Activated CD8-positive, alpha-beta memory T cell treated with anti-CD3 and anti-CD28 coated beads for 24 hours (primary cell): ENCODE data around the gene COA8.
A peak's percentile ranks its signal among the peaks of the same experiment; 100 is the strongest.
"Not testable (repeated sequence)": the region's sequence is repeated elsewhere in the genome, so short reads cannot be mapped to it uniquely, and the experiment has no call there.

ENCODE experiments used
- DNase-seq: peaks from one replicate; pipeline ENCODE4 v3.0.0-alpha.2; 2020

The COA8 gene, protein sequence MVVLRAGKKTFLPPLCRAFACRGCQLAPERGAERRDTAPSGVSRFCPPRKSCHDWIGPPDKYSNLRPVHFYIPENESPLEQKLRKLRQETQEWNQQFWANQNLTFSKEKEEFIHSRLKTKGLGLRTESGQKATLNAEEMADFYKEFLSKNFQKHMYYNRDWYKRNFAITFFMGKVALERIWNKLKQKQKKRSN

DNA sequence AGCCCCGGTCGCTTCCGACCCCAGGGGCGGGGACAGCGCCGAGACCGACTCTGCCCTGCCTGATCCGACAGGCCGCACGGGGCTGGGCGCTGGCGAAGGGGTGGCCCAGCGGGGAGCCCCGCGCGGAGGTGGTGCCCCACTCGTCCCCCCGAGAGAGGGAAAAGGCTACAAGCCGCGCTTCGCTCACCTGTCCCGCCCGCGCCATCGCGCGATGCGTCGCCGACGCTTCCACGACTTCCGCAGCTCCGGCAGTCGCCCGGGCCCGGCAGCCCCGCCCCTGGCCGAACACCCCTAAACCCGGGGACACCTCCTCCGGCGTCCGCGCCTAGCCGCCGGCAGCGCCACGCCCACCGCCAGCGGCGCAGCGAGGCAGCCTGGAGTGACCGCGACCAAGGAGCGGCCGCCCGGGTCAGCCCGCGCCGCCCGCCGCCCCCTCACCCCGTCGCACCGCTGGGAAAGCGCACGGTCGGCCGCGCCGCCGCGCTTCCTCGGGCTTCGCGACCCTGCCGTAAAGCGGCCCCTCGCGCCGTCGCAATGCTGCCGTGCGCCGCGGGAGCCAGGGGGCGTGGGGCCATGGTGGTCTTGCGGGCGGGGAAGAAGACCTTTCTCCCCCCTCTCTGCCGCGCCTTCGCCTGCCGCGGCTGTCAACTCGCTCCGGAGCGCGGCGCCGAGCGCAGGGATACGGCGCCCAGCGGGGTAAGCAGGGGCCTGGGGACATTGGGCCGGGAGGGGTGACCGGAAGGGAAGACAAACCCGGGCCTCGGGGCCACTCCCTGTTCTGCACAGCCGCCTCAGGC, at the start of gene COA8, which contains the start of gene BAG5:
TSS of gene COA8 (plus strand) at position 532 of the 797 bp plus-strand sequence. CDS start at position 574, 42 bp downstream.
TSS of gene BAG5 (minus strand) at position 229 of the 797 bp plus-strand sequence. CDS start 1,493 bp downstream, outside the sequence.
- DNase-seq = peak; percentile 95

DNA sequence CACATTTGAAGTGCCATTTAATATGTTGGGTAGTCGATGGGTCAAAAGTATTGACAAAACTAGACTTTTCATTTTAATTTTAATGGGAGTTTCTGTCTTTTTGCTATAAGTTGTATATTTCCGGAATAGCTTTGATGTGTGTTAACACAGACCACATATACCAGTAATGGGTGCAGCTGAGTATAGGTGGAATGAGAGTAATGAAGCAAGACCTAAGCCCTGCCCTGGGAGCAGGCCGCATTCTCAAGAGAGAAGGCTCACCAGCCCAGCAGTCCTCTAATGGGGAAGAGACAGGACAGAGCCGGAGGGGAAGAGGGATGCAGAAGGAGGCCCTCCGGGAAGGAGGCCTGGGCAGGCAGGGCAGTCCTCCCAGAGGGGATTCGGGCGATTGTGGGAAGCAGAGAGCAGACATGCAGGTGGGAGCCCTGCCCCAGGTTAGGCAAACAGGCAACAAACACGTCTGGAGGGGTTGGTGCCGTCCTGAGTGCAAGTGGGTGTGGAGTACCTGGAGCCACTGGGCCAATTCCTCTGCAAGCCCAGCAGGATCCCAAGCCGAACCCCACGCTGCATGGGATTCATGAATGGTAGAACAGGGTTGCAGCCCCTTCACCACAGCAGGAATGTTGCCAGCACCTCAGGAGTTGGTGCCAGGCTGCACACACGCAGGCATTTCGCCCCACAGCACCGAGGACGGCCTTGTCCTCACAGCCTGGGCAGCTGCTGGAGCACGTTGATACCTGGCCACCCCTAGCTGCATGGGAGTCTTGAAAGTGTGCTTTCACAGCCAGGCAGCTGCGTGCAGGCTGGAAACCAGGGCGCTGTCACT, 48.0 kb upstream of the COA8 start:
- no peak for DNase-seq

DNA sequence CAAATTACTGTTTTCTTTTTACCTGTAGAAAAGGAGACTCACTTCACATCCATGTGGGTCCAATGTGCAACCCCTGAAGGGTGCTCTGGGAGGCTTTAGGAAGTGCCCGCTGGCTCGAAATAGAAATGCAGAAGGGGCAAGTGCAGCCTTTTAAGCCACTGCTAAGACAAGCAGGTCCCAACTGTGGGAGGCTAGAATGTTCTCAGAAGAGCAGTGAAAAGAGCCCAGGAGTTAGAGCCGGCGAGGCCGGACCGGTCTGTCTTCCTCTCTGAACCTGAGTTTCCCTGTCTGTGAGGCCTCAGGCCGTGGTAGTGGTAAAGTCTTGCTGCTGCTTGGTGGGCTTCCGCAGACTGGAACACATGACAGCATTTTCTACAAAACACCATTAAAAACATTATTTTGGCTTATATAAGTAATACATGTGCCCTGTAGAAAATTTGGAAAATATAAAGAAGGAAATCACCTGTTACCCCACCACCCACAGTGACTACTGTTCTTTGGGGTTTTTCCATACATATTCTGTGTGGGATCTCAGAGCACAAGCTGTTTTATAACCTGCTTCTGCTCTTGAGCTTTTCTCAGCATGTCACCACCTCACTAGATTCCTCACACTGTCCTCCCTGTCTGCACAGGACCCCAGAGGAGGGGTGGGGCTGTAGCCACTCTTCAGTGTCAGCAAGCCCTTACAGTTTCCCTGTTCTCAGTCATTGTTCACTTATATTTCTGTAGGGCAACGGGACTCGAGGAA, 46.2 kb upstream of the COA8 start:
- no peak for DNase-seq

DNA sequence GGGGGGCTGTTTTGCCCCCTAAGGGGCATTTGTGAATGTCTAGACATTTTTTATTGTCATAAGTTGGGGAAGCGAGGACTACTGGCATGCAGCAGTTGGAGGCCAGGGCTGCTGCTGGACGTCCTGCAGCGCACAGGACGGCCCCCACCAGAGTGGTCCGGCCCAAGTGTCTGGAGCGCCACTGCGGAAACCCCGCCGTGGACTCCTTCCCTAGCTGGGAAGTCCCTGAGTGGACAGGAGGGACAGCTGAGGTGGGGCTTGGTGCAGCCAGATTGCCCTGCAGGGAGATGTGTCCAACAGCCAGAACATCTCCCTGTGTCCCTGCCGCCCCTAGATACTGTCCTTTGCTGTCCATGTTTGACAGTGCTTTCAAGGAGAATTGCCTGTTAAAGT, 45.6 kb upstream of the COA8 start:
- no peak for DNase-seq

DNA sequence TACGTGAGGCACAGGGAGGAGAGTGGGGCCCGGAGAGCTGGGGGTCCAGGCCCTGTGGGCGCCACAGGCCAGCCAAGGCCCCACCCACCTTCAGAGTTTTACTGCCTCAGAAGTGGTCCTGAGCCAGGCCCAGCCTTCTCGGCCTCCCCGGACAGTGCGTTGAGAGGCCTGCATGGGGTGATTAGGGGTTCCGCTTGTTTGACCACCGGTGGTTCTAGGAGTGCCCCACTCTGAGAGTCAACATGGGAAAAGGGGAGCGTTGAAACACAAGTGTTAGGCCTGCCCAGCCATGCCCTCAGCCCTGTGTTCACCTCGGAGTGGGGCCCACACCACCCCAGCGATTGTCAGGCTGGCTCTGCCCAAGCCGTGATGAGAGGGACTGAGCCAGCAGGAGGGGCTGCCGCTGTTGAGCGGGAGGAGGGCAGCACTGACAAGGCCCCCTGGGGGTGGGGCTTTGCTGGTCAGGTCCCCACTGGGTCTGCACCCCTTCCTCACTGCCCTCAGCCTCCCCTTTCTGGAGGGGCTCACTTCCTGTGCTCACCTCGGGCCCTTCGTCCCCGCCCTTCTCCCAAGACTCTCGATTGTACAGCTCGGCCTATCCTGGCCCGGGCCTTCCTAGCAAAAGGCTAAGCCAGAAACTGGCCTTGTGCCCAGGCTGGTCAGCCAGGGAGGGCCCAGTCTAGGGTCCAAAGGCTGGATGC, 44.9 kb upstream of the COA8 start:
- no peak for DNase-seq

DNA sequence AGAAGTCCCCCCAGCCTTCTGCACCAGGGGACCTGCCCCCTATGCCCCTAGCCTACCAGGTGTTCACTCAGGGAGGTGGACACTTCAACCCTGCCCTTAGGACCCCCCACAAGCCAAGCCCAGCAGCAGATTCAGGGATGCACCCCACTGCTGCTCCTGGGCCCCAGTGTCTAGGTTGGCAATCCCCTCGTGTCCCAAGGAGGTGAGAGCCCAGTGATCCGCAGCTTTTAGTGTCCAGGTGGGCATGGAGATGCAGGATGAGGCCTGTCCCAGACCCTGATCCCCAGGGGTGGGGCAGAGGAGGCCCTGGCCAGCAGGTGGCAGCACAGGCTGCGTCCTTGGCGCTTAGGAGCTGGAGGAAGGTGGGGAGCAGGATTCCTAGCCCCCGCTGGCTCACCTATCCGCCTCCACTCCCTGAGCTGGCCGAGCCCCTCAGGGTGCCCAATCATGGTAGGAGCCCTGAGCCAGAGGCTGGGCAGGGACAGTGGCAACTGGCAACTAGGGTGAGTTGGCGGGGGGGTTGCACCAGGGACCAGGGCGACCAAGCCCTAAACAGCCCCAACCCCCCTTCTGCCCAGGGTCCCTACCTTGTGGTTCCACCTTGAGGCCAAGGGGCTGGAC, 44.2 kb upstream of the COA8 start:
- DNase-seq = peak; percentile 87

DNA sequence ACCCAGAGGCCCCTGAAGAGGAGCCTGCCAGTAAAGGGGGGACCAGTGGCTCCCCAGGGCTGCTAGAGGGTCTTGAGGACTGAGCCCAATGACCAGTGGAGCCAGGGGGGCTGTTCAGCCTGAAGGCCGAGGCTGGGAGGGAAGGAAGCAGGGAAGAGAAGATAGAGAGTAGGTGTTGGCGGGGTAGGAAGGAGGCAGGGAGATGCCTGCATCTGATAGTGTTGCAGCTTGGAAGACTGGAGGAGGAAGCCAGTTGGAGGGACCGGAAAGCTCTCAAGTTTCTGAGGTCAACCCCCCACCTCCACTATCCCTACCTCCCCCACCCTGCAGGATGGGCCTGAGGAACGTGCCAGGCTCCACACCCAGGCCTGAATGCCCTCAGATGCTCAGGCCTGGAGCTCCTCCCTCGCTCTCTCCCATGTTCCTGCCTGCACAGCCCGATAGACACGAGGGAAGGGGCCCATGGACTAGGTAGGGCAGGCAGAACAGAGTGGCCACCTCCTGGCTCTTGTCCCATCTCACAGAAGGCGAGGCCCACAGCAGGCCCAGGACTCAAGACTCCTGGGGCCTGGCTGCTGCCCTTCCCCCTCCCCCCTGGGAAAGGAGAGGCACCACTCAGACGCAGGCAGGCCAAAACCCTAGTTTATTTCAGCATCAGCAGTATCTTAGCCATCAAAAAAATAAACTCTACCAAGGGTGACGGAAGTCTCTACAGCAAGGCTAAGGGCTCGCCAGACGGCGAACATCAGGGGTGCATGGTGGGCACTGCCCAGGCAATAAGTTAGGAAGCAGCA, 43.5 kb upstream of the COA8 start:
- DNase-seq = no peak

DNA sequence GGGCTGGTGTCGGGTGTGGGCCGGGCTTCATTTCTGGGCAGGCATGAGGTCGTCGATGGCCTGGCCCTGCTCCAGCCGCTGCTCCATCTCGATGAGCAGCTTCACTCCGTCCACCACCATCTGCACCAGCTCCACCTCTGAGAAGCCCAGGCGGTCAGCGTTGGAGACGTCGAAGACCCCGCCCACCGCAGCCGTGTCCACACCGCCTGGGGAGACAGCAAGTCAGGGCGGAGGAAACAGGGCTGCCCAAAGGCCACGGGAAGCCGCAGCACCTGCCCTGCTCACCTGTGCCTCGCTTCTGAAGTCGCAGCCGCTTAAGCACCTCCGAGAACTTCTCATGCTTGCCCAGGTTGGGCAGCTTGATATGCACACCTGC, 42.9 kb upstream of the COA8 start:
- DNase-seq = no peak

DNA sequence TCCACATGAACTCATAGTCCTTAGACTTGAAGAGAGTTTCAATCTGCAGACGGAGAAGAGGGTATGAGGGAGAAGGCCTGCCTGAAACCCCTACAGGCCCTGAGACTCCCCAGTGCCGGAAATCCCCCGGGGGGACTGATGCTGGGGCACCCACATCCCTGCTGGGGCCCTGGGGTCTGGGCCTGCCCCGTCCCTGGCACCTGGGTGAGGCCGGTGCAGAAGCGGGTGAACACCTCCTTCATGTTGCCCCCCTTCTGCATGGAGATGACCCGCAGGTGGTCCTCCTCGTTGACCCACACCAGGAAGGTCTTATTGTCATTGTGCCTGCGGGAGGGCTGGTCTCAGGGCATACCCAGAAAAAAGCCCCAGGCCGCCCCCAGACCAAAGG, 42.5 kb upstream of the COA8 start:
- no peak for DNase-seq

DNA sequence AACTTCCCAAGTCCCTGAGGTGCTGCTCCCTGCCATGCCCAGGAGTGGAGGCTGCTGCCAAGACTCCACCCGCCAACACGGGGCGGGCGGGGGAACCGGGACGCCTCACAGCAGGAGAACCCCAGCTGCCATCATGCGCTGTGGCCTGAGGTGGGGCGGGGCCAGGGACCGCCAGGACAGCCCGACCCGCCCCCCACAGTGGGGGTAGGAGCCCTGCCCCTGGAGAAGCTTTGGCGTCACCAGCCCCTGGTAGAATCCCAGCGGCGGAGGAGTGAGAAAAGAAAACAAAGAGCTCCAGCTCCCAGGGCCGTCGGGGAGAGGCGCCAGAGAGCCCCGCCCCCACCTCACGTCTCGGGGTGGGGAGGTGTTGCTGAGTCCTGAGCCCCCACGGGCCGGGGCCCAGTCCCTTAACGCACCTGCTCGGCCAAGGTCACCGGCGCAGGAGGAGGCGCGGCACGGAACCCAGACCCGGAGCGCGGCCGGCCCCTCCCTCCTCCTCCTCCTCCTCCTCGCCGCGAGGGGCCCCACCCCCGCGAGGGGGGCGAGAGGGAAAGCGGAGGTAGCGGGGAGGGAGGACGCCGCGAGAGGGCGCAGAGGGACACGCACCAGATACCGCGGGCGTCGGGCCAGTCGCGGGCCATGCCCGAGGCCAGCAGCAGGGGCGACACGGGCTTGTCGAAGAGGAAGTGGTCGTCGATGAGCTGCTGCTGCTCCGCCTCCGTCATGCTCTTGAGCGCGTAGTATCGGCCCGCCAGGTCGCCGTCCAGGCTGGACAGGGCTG, 41.9 kb upstream of the COA8 start:
- DNase-seq = peak; percentile 80

DNA sequence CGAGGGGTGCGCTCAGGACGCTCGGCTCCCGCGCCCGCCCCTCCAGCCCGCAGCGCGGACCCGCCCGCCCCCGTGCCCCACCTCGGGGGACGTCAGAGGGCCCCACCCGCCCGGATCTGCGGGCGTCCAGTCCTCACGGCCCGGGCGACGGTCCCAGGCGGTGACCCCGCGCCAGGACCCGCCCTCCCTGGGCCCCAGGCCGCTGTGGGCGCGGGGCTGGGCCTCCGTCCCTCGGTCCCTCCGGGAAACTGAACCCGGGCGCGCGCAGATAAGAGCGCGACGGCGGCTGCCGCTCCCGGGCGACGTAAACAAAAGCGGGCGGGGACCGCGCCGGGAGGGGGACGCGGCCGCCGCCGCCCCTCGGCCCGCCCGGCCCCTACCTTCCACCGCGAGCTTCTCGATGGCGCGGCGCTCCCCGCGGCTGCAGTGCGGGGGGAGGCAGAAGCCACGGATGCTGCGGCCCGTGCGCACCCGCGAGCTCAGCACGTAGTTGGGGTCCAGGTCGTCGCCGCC, 41.3 kb upstream of the COA8 start:
- DNase-seq = no peak

DNA sequence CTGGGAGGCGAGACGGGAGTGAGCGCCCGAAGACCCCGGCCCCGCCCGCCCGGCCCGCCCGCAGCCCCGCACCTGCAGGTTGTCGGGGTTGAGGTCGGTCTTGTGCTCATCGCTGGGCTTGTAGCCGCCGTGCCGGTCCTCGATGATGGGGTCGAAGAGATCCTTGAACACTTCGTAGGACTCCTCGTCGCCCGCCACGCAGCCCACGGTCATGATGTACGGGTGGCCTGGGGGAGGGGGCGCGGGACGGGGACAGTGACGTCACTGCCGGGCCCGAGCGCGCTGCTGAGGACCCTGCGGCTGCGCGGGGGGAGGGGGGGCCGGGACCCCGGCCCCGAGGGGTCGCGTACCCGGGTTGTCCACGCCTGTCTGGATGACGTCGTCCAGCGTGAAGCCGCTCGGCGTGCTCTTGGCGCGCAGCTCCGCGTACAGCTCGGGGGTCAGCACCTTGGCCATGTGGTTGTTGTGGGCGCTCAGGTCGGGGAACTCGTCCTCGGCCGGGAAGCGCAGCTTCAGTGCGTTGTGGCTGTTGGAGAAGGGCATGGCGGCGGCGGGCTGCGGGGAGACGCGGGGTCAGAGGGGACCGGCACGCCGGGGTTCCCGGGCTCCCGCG, 40.7 kb upstream of the COA8 start:
- peak; percentile 64 for DNase-seq

DNA sequence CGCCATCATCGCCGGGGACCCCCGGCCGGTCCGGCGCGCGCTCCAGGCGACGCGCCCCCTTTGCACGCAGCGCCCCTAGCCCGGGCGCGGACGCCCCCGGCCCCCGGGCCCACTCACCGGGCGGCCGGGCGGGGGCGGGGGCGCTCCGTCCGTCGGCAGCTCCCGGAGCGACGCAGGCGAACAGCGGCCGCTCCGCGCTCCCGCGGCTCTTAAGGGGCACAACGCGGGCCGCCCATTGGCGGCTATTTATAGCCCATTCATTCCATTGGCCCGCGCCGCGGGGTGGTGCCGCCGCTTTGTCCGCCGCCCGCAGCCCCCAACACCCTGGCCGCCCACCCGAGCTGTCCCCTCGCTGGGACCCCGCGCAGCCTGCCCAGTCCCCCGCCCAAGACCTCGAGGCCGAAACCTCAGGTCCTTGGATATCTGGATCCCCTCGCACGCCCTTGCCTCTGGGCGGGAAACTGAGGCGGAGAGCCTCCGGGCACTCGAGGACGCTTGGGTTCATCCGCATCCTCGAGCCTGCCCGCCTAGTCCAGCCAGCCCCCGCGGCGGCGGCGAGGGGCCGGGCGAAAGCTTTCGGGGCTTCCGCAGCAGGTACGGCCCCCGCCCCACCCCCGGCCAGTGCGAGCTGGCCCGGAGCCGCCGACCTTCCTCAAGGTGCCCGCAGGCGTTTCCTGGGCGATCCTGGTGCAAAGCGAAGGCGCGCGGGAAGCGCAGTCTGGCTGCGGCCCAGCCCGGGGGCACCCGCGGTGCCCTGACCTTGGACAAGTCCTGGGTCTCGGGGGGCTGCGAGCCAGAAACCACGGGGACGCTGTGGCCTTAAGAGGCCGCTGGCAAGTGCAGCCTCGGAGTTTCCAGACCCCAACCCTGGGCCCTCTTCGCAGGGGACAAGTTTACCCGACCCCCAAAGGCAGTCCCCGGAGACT, 39.8 kb upstream of the COA8 start, which contains the start of gene CKB:
TSS of gene CKB (minus strand) at position 182 of the 926 bp plus-strand sequence. CDS start 337 bp downstream, outside the sequence.
- DNase-seq = peak; percentile 61

DNA sequence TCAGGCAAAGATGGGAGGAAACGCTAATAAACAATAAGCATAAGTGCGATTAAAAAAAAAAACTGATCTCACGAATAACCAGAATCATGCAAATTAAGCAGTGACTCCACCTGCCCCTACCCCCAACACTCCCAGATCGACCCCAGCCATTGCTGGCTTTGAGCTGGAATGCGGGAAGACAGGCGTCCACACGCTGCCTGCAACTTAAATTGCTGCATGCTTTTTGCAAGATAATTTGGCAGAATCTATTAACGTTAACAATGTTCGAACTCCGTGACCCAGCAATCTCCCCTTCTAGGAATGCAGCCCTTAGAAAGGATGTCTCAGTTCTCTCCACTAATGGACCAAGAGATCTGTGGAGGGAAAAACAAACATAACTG, 39.2 kb upstream of the COA8 start:
- no peak for DNase-seq

DNA sequence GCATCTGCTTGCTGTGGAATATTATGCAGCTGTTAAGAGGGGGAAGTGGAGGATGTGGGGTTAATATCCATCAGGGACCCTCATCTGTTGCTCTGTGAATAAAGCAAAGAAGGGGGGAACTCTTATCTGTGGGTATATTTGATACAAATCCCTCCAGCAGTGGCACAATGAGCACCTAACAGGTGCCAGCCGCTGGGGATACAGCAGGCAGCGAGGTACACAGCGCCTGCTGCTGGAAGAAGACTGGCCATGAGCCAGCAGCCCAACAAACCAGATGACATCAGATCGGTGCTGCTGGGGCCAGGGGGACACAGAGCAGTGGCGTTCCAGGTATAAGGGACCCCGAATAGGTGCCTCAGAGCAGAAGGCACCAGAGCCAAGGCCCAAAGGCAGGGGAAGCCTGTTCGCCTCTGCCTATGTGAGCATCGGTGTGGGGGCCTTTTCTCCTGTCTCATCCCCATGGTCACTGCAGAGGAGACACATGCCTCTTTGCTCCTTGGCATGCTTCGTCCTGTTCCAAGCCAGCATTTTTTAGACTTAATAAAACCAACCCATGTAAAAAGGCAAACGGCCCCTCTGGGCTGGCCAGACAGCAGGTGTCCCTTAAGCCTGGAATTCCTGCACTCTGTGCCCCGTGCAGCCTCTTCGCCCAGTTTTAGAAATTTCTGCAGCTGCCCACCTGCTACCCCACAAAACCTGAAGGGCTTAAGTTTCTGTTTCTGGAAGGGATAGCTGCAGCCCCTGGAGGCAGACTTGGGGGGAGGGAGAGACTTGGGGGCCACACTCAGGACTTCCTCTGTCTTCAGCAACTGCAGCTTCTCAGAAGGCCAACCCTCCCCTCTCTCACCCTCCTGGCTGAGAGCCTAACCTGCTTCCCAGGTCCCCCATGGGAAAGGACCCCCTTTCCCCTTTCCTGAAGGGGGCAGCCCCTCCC, 38.5 kb upstream of the COA8 start:
- DNase-seq = no peak

DNA sequence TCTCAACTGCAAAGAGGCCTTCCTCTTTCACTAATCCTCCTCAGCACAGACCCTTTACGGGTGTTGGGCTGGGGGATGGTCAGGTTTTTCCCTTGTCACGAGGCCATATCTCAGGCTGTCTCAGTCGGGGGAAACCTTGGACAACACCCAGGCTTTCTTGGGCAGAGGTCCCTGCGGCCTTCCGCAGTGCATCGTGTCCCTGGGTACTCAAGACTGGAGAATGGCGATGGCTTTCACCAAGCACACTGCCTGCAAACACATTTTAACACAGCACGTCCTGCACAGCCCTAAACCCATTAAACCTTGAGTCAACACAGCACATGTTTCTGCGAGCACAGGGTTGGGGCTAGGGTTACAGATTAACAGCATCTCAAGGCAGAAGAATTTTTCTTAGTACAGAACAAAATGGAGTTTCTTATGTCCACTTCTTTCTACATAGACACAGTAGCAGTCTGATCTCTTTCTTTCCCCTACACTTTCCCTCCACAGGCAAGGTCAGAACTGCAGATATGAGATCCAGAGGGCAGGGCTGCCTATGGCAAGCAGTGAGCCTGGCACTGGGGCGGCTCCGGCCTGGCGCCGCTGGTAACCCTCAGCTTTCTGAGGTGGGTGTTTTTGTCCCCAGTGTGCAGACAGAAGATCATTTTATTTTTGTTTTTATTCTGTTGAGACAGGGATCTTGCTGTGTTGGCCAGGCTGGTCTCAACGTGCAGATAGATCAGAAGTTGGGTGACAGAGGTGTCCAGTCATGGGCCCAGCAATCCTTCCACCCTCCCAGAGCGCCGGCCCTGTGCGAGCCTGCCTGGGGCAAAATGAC, 37.1 kb upstream of the COA8 start:
- not testable (repeated sequence) for DNase-seq
